Mesendoderm (in vitro differentiated cells): Measurements from ENCODE around the gene CEP63.

Experiments used
- DNase-seq: peaks from one replicate; pipeline ENCODE4 v3.0.0; 2013
- H2AK5ac ChIP-seq: 2 replicates; pipeline ENCODE4 v1.6.1; 2013; ENCODE audit warnings: low read length, inconsistent platforms
- H2BK120ac ChIP-seq: 2 replicates; pipeline ENCODE4 v1.6.1; 2013; ENCODE audit warnings: low read depth, mild to moderate bottlenecking, low read length, moderate library complexity, mixed read lengths
- H2BK15ac ChIP-seq: replicated peaks from 2 replicates; pipeline ENCODE4 v1.6.1; 2013; ENCODE audit warnings: low read depth, mild to moderate bottlenecking, moderate library complexity
- H2BK5ac ChIP-seq: 2 replicates; pipeline ENCODE4 v1.6.1; 2013; ENCODE audit warnings: low read length, inconsistent platforms
- H3K18ac ChIP-seq: 2 replicates; pipeline ENCODE4 v1.6.1; 2013; ENCODE audit warnings: mild to moderate bottlenecking, low read length, mixed read lengths
- H3K23ac ChIP-seq: one replicate; pipeline ENCODE4 v1.6.1; 2013; ENCODE audit warnings: low read length
- H3K27ac ChIP-seq: 2 replicates; pipeline ENCODE4 v1.5.1; 2013; ENCODE audit warnings: low read depth, mild to moderate bottlenecking, inconsistent platforms, low read length, moderate library complexity
- H3K27me3 ChIP-seq: 2 replicates; pipeline ENCODE4 v1.6.1; 2013; ENCODE audit warnings: low read length, control low read depth, mild to moderate bottlenecking, inconsistent platforms; ENCODE audit not compliant: insufficient read depth, poor library complexity
- H3K36me3 ChIP-seq: 2 replicates; pipeline ENCODE4 v1.6.1; 2013; ENCODE audit warnings: low read length, inconsistent platforms; ENCODE audit not compliant: control insufficient read depth, insufficient read depth
- H3K4ac ChIP-seq: one replicate; pipeline ENCODE4 v1.6.1; 2013; ENCODE audit warnings: low read depth, mild to moderate bottlenecking, low read length, moderate library complexity
- H3K4me1 ChIP-seq: 2 replicates; pipeline ENCODE4 v1.6.1; 2013; ENCODE audit warnings: low read depth, low read length, inconsistent platforms; ENCODE audit not compliant: control insufficient read depth
- H3K4me2 ChIP-seq: 2 replicates; pipeline ENCODE4 v1.6.1; 2013; ENCODE audit warnings: low read length
- H3K4me3 ChIP-seq: 2 replicates; pipeline ENCODE4 v1.5.1; 2013; ENCODE audit warnings: mild to moderate bottlenecking, low read length
- H3K56ac ChIP-seq: one replicate; pipeline ENCODE4 v1.6.1; 2013; ENCODE audit warnings: low read length
- H3K79me1 ChIP-seq: 2 replicates; pipeline ENCODE4 v1.6.1; 2013; ENCODE audit warnings: low read length, inconsistent platforms
- H3K79me2 ChIP-seq: 2 replicates; pipeline ENCODE4 v1.6.1; 2013; ENCODE audit warnings: mild to moderate bottlenecking, low read length; ENCODE audit not compliant: control insufficient read depth, insufficient read depth
- H3K9ac ChIP-seq: 2 replicates; pipeline ENCODE4 v1.6.1; 2013; ENCODE audit warnings: low read length, inconsistent platforms
- H4K5ac ChIP-seq: one replicate; pipeline ENCODE4 v1.6.1; 2013; ENCODE audit warnings: low read length
- H4K8ac ChIP-seq: one replicate; pipeline ENCODE4 v1.6.1; 2013; ENCODE audit warnings: low read depth, mild to moderate bottlenecking, control low read depth, low read length, moderate library complexity
- WGBS: extraction: QIAGEN DNeasy Blood & Tissue Kit; methylation state at CpG from one replicate; pipeline ENCODE4 v1.1.7; 2013; ENCODE audit warnings: low lambda C conversion rate, missing lambda C conversion rate; ENCODE audit not compliant: insufficient coverage; ENCODE audit errors: extremely low coverage; 5-methylcytosine and 5-hydroxymethylcytosine counted together

The CEP63 gene

GRCh38 chr3:134621854-134622253 is 136.0 kb downstream of the CEP63 start:
- Histone ChIP-seq H3K9ac (no peak overlapping the region), H4K8ac (no peak overlapping the region), H3K4me2 (no peak overlapping the region), H2BK15ac (no peak overlapping the region), H3K56ac (no peak overlapping the region), H2AK5ac (no peak overlapping the region), H3K79me1 (no peaks in the 10 kb centered on the region), H3K18ac (no peak overlapping the region), H3K4ac (no peak overlapping the region), H3K27ac (no peak overlapping the region), H4K5ac (no peak overlapping the region), H3K4me1 (no peaks in the 10 kb centered on the region), H3K4me3 (no peak overlapping the region), H3K79me2 (no peaks in the 10 kb centered on the region), H3K27me3 (no peaks in the 10 kb centered on the region), H2BK120ac (no peak overlapping the region), H2BK5ac (no peak overlapping the region), H3K36me3 (no peaks in the 10 kb centered on the region), H3K23ac (no peak overlapping the region)
- DNase-seq: no peak
- WGBS: no CpG with 5 or more reads among the region's 3 CpGs

- no peak overlapping the region for H3K23ac ChIP-seq
- no peak overlapping the region for H3K4ac ChIP-seq
- no peak overlapping the region for H3K56ac ChIP-seq
- DNase-seq: no peak
- no peak overlapping the region for H3K4me2 ChIP-seq
- no CpG with 5 or more reads among the region's 5 CpGs for WGBS
- H2BK15ac ChIP-seq: no peak overlapping the region
- no peak overlapping the region for H3K27ac ChIP-seq
- H3K18ac ChIP-seq: no peak overlapping the region
- no peak overlapping the region for H4K5ac ChIP-seq
- H3K4me1 ChIP-seq: no peaks in the 10 kb centered on the region
- no peak overlapping the region for H2AK5ac ChIP-seq
- H4K8ac ChIP-seq: no peak overlapping the region
- H3K36me3 ChIP-seq: no peaks in the 10 kb centered on the region
- no peak overlapping the region for H3K9ac ChIP-seq
- H3K4me3 ChIP-seq: no peak overlapping the region
- no peaks in the 10 kb centered on the region for H3K79me2 ChIP-seq
- H3K79me1 ChIP-seq: no peaks in the 10 kb centered on the region
- H3K27me3 ChIP-seq: no peaks in the 10 kb centered on the region
- no peak overlapping the region for H2BK5ac ChIP-seq
- no peak overlapping the region for H2BK120ac ChIP-seq
These were observed 137.0 kb downstream of the CEP63 start for GRCh38 chr3:134622806-134623365.

- Histone ChIP-seq H3K4ac (no peak overlapping the region), H3K56ac (no peak overlapping the region), H2BK15ac (no peak overlapping the region), H3K9ac (no peak overlapping the region), H3K36me3 (no peaks in the 10 kb centered on the region), H2AK5ac (no peak overlapping the region), H3K27ac (no peak overlapping the region), H3K4me3 (no peak overlapping the region), H3K79me1 (no peaks in the 10 kb centered on the region), H4K5ac (no peak overlapping the region), H3K4me1 (no peaks in the 10 kb centered on the region), H3K79me2 (no peaks in the 10 kb centered on the region), H3K18ac (no peak overlapping the region), H3K23ac (no peak overlapping the region), H3K4me2 (no peak overlapping the region), H2BK120ac (no peak overlapping the region), H4K8ac (no peak overlapping the region), H2BK5ac (no peak overlapping the region), H3K27me3 (no peaks in the 10 kb centered on the region)
- WGBS: no CpG with 5 or more reads among the region's 7 CpGs
- DNase-seq: no peak
These were observed 137.9 kb downstream of the CEP63 start for GRCh38 chr3:134623615-134624245.
